B cell (primary cell): Measurements from ENCODE around the gene TRABD2B. TPM values are rescaled to one million over a fixed set of nuclear protein-coding genes. Genes with fewer than 3 reads are reported as not detected.
A peak's percentile ranks its signal among the peaks of the same experiment; 100 is the strongest.

Source experiments
- ATAC-seq: fragments of 200-7000 bp; cut with Tn5 transposase; one replicate; pipeline ENCODE4 v1.10.0; 2021; ENCODE audit warnings: low read depth, mild to moderate bottlenecking, moderate number of reproducible peaks, moderate library complexity
- CTCF ChIA-PET: fragments of 350-600 bp; sonication (Branson Sonifier 250); formaldehyde crosslinking; loops from one replicate; lab custom pipeline; 2021; ENCODE audit warnings: antibody characterized with exemption, inconsistent platforms; lab: Charles Lee
- POLR2A ChIA-PET: fragments of 350-600 bp; sonication (Branson Sonifier 250); formaldehyde crosslinking; loops from one replicate; lab custom pipeline; 2021; ENCODE audit warnings: antibody characterized with exemption; lab: Charles Lee
- DNase-seq: peaks from one replicate; pipeline ENCODE4 v3.0.0; 2013
- H2AFZ ChIP-seq: 2 replicates; pipeline ENCODE4 v1.6.1; 2012; ENCODE audit warnings: mild to moderate bottlenecking, low read depth, low read length; ENCODE audit not compliant: insufficient read depth, poor library complexity, severe bottlenecking
- H3K27ac ChIP-seq, 2 donors: 1 replicate in 1 of 2; 2 replicates in 1 of 2; pipeline ENCODE4 v1.5.1; 2012 to 2013; ENCODE audit warnings: low read length in 2 of 2, mild to moderate bottlenecking in 2 of 2, moderate library complexity in 1 of 2
- H3K27me3 ChIP-seq, 4 experiments: fragments of 200-600 bp in 1 of 4; sonication (generic) in 1 of 4; replicated peaks in 1 of 4; 1 replicate in 2 of 4; 2 replicates in 2 of 4; pipeline versions ENCODE4 v1.6.1 to v1.7.0; 2013 to 2016; ENCODE audit warnings: low read length in 3 of 4, mild to moderate bottlenecking in 2 of 4, mixed read lengths in 1 of 4, moderate library complexity in 1 of 4; ENCODE audit not compliant: insufficient read depth in 4 of 4, control insufficient read depth in 3 of 4; ENCODE audit errors: control extremely low read depth in 1 of 4
- H3K36me3 ChIP-seq, 2 experiments: replicated peaks in 1 of 2; 1 replicate in 1 of 2; 2 replicates in 1 of 2; pipeline versions ENCODE4 v1.6.1 to v1.7.1; 2013; ENCODE audit warnings: low read length in 1 of 2; ENCODE audit not compliant: insufficient read depth in 2 of 2, control insufficient read depth in 1 of 2; ENCODE audit errors: control extremely low read depth in 1 of 2, extremely low read depth in 1 of 2
- H3K4me1 ChIP-seq, 2 donors: fragments of 200-600 bp in 1 of 2; sonication (generic) in 1 of 2; 1 replicate in 1 of 2; 2 replicates in 1 of 2; pipeline versions ENCODE4 v1.5.1 to v1.6.1; 2013 to 2017; ENCODE audit warnings: low read length in 2 of 2; ENCODE audit not compliant: control insufficient read depth in 2 of 2, insufficient read depth in 2 of 2
- H3K4me2 ChIP-seq: replicated peaks from 2 replicates; pipeline ENCODE3; 2012; ENCODE audit warnings: mild to moderate bottlenecking, low read depth, low read length; ENCODE audit not compliant: poor library complexity, severe bottlenecking
- H3K4me3 ChIP-seq, 5 experiments: fragments of 200-600 bp in 1 of 5; sonication (generic) in 1 of 5; 1 replicate in 3 of 5; 2 replicates in 2 of 5; pipeline versions ENCODE4 v1.5.1 to v1.7.0; 2011 to 2016; ENCODE audit warnings: low read length in 4 of 5, mild to moderate bottlenecking in 4 of 5, low read depth in 2 of 5, control low read depth in 1 of 5, moderate library complexity in 1 of 5; ENCODE audit not compliant: insufficient read depth in 1 of 5; ENCODE audit errors: control extremely low read depth in 1 of 5, extremely low read depth in 1 of 5
- H3K79me2 ChIP-seq: fragments of 200-600 bp; sonication (generic); one replicate; pipeline ENCODE4 v1.6.0; 2016; ENCODE audit warnings: low read length; ENCODE audit not compliant: control insufficient read depth, insufficient read depth
- H3K9ac ChIP-seq: fragments of 200-600 bp; sonication (generic); 2 replicates; pipeline ENCODE4 v1.6.1; 2017; ENCODE audit warnings: mild to moderate bottlenecking, low read length, moderate library complexity
- H3K9me3 ChIP-seq, 3 donors: one replicate each; pipeline versions ENCODE4 v1.6.1 to v1.7.1; 2013; ENCODE audit warnings: low read length in 2 of 3; ENCODE audit not compliant: control insufficient read depth in 2 of 3, insufficient read depth in 1 of 3; ENCODE audit errors: control extremely low read depth in 1 of 3
- H4K20me1 ChIP-seq: 2 replicates; pipeline ENCODE4 v1.6.0; 2012; ENCODE audit warnings: mild to moderate bottlenecking, low read length; ENCODE audit not compliant: insufficient read depth, control insufficient read depth, poor library complexity, severe bottlenecking
- H3K27ac Mint-ChIP-seq: one replicate; pipeline ENCODE4 v1.8.0; 2021; ENCODE audit warnings: mixed read lengths
- H3K27me3 Mint-ChIP-seq: one replicate; pipeline ENCODE4 v1.8.0; 2021; ENCODE audit warnings: mixed read lengths
- H3K4me1 Mint-ChIP-seq: one replicate; pipeline ENCODE4 v1.8.0; 2021; ENCODE audit warnings: mixed read lengths
- H3K4me3 Mint-ChIP-seq: one replicate; pipeline ENCODE4 v1.8.0; 2021; ENCODE audit warnings: mixed read lengths
- H3K9me3 Mint-ChIP-seq: one replicate; pipeline ENCODE4 v1.8.0; 2022; ENCODE audit warnings: mixed read lengths; ENCODE audit not compliant: insufficient read depth
- EZH2 ChIP-seq: IDR thresholded peaks from 2 replicates; pipeline ENCODE4 v1.6.1; 2012; ENCODE audit warnings: borderline replicate concordance, low read depth, mild to moderate bottlenecking, moderate library complexity, low read length; ENCODE audit not compliant: insufficient read depth, poor library complexity, severe bottlenecking
- WGBS: methylation state at CpG from one replicate; pipeline ENCODE4 v1.1.5; 2013; ENCODE audit warnings: missing lambda C conversion rate; ENCODE audit not compliant: insufficient coverage; 5-methylcytosine and 5-hydroxymethylcytosine counted together
- intact Hi-C: fragments of 100-400 bp; cut with micrococcal nuclease; formaldehyde crosslinking; loops from one replicate; pipeline ENCODE4 v1.10.0; 2022
- polyA plus RNA-seq: library from polyadenylated mRNA; depleted of rRNA; stranded (reverse); fragments of >200 nt; gene quantifications from 2 replicates; pipeline ENCODE4 v1.2.3, GENCODE V29; 2012
- total RNA-seq, 2 donors: library from RNA; stranded (reverse); fragments of 120-200 nt in 1 of 2; gene quantifications; 1 replicate in 1 of 2; 2 replicates in 1 of 2; pipeline versions ENCODE4 v1.2.3 to v1.2.4, GENCODE V29; 2013 to 2022
- TF ChIP-seq, protein P1 (sequence below): fragments of 200-600 bp; IDR thresholded peaks from one replicate; pipeline ENCODE4 v1.8.0; 2022; ENCODE audit warnings: antibody characterized with exemption, mild to moderate bottlenecking

TRABD2B gene
- total and polyA plus RNA-seq, 2 donors (not counting 1 experiment from before 2014, with no cell fraction given), result not detected

DNA sequence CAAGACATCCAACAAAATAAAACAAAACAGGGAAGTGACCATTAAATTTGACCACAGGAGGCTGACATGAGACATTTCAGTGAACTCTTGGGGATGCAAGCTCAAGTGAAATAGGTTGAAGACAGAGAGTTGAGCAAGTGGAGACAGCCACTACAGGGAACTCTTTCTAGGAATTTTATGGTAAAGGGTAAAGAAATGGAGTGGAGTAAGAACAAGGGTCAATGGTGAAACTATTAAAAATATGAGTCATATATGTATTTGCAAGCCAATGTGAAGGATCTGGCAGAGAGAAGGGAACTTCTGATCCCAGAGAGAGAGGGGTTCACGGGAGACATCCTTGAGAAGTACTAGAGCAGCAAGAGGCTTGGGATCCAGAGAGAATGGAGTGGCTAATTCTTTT, 9.1 kb upstream of the TRABD2B start:
- no peaks in the 10 kb centered on the region for H4K20me1 ChIP-seq
- ATAC-seq, result no peak
- TF ChIP-seq, protein P1, sequence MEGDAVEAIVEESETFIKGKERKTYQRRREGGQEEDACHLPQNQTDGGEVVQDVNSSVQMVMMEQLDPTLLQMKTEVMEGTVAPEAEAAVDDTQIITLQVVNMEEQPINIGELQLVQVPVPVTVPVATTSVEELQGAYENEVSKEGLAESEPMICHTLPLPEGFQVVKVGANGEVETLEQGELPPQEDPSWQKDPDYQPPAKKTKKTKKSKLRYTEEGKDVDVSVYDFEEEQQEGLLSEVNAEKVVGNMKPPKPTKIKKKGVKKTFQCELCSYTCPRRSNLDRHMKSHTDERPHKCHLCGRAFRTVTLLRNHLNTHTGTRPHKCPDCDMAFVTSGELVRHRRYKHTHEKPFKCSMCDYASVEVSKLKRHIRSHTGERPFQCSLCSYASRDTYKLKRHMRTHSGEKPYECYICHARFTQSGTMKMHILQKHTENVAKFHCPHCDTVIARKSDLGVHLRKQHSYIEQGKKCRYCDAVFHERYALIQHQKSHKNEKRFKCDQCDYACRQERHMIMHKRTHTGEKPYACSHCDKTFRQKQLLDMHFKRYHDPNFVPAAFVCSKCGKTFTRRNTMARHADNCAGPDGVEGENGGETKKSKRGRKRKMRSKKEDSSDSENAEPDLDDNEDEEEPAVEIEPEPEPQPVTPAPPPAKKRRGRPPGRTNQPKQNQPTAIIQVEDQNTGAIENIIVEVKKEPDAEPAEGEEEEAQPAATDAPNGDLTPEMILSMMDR, result no peak
- H3K9ac ChIP-seq, result no peak overlapping the region
- H2AFZ ChIP-seq, result no peak overlapping the region
- H3K4me3 ChIP-seq, result no peak overlapping the region
- intact Hi-C loops, result no loop called here
- Mint-ChIP-seq H3K4me3 (no peak overlapping the region), H3K27me3 (peaks cover 9% of the 10 kb centered on the region), H3K27ac (no peak overlapping the region), H3K4me1 (no peaks in the 10 kb centered on the region), H3K9me3 (no peaks in the 10 kb centered on the region)
- no peak overlapping the region for H3K27ac ChIP-seq
- DNase-seq, result no peak
- no peaks in the 10 kb centered on the region for H3K4me1 ChIP-seq
- no peaks in the 10 kb centered on the region for H3K79me2 ChIP-seq
- H3K27me3 ChIP-seq, result no peaks in the 10 kb centered on the region
- CTCF ChIA-PET, result interaction anchor here (5.4 kb wide), 1 partner anchor 8 kb away, joined by 32 read pairs; the partner anchor contains the start of gene TRABD2B
- H3K4me2 ChIP-seq, result no peak overlapping the region
- H3K36me3 ChIP-seq, result no peaks in the 10 kb centered on the region
- no CpG with 5 or more reads among the region's 1 CpG for WGBS
- POLR2A ChIA-PET, result no interaction called here
- no peaks in the 10 kb centered on the region for H3K9me3 ChIP-seq

DNA sequence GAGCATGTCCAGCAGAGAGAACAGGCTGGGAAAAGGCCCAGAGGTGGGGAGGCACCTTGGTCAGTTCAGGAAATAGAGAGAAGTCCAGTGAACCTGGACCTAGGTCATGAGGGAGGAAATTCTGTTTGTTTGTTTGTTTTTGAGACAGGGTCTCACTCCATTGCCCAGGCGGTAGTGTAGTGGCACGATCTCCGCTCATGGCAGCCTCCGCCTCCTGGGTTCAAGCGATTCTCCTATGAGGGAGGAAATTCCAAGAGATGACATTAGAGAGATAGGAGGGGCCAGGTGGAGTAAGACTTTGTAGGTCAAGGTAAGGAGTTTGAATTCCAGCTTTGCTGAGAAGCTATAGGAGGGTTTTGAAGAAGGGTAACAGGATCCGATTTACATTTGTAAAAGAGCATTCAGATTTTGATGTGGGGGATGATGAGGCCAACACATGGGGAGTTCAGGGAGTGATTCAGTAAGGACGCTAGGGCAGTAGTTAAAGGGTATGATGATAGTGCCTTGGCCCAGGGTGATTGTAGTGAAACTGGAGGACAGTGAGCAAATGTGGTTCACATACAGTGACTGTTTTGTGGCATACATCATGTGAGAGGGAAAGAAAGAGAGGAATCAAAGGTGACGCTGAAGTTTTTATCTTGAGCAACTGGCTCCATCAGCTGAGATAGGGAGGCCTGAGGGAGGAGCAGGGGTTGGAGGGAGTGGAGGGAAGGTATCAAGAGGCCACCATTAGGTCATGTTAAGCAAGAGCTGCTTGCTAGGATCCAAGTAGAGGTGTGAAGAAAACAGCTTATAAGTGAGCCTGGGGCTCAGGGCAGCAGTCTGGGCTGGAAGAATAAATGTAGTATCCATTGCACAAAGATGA, 8.3 kb upstream of the TRABD2B start:
- no peak overlapping the region for H3K27ac Mint-ChIP-seq
- H3K79me2 ChIP-seq, result no peaks in the 10 kb centered on the region
- H3K4me3 Mint-ChIP-seq, result no peak overlapping the region
- CTCF ChIA-PET, result interaction anchor here (5.4 kb wide), 1 partner anchor 7 kb away, joined by 32 read pairs; the partner anchor contains the start of gene TRABD2B
- DNase-seq (peak; percentile 4), ATAC-seq (no peak)
- H3K9me3 Mint-ChIP-seq, result no peaks in the 10 kb centered on the region
- no peak overlapping the region for H2AFZ ChIP-seq
- H3K4me1 ChIP-seq, result no peaks in the 10 kb centered on the region
- H3K4me3 ChIP-seq, result no peak overlapping the region
- POLR2A ChIA-PET, result no interaction called here
- no peak overlapping the region for H3K27ac ChIP-seq
- H3K9me3 ChIP-seq, result no peaks in the 10 kb centered on the region
- H3K9ac ChIP-seq, result no peak overlapping the region
- WGBS, result 98% methylated on average over 8 of the region's 8 CpGs
- H3K4me2 ChIP-seq, result no peak overlapping the region
- H4K20me1 ChIP-seq, result no peaks in the 10 kb centered on the region
- no peaks in the 10 kb centered on the region for H3K36me3 ChIP-seq
- no peaks in the 10 kb centered on the region for H3K27me3 ChIP-seq
- peaks cover 9% of the 10 kb centered on the region for H3K27me3 Mint-ChIP-seq
- intact Hi-C loops, result no loop called here
- TF ChIP-seq EZH2, result no peak
- H3K4me1 Mint-ChIP-seq, result no peaks in the 10 kb centered on the region
